HepG2 (cell line): ENCODE results near the gene BEAN1. TPM values are rescaled to one million over a fixed set of nuclear protein-coding genes. Genes with fewer than 3 reads are reported as not detected.

Experiments
- ATAC-seq: fragments of 200-7000 bp; cut with Tn5 transposase; 3 replicates; pipeline ENCODE4 v1.9.1; 2020; ENCODE audit warnings: mild to moderate bottlenecking, moderate library complexity
- BruUV-seq: library from RNA; stranded (reverse); fragments of 400-500 nt; replicated peaks from 2 replicates; lab custom pipeline; 2021; lab: Mats Ljungman, UMichigan
- CTCF ChIA-PET: fragments of 300-600 bp; formaldehyde crosslinking; extraction: SDS; loops from one replicate; lab custom pipeline; 2021; ENCODE audit warnings: low total read pairs, inconsistent platforms, low intra/inter-chr PET ratio; lab: Yijun Ruan, JAX
- POLR2A ChIA-PET: fragments of 350-600 bp; sonication (Branson Sonifier 250); formaldehyde crosslinking; loops from one replicate; lab custom pipeline; 2020; ENCODE audit warnings: antibody characterized with exemption, inconsistent platforms; lab: Yijun Ruan, JAX
- DNase-seq: peaks from one replicate; pipeline ENCODE4 v3.0.0-alpha.2; 2015; ENCODE audit warnings: low spot score
- FAIRE-seq: peaks from 3 replicates; lab custom pipeline; 2011; peaks lifted over from hg19 to GRCh38; lab: Jason Lieb, UNC
- H2AFZ ChIP-seq: one replicate; pipeline ENCODE4 v1.6.1; 2011; ENCODE audit warnings: low read length, inconsistent platforms
- H3K27ac ChIP-seq: fragments of 300-600 bp; 3 replicates; pipeline ENCODE4 v1.8.0; 2011; ENCODE audit warnings: mixed run types, mild to moderate bottlenecking, mixed read lengths, low read length, inconsistent platforms; ENCODE audit not compliant: insufficient read depth; ENCODE audit errors: extremely low read length
- H3K27me3 ChIP-seq, 2 experiments: fragments of 200-600 bp in 1 of 2; 2 replicates in 1 of 2; 3 replicates in 1 of 2; pipeline versions ENCODE4 v1.6.0 to v1.8.0; 2011; ENCODE audit warnings: low read length in 2 of 2, mild to moderate bottlenecking in 2 of 2, moderate library complexity in 2 of 2, inconsistent platforms in 1 of 2; ENCODE audit not compliant: insufficient read depth in 2 of 2, control insufficient read depth in 1 of 2
- H3K36me3 ChIP-seq, 2 experiments: fragments of 200-600 bp in 1 of 2; replicated peaks in 1 of 2; 2 replicates in 1 of 2; 3 replicates in 1 of 2; pipeline versions ENCODE4 v1.5.1 to v1.8.0; 2011; ENCODE audit warnings: low read length in 2 of 2, inconsistent platforms in 1 of 2; ENCODE audit not compliant: insufficient read depth in 2 of 2, control insufficient read depth in 1 of 2
- H3K4me1 ChIP-seq: 2 replicates; pipeline ENCODE4 v1.5.1; 2012; ENCODE audit warnings: low read length, inconsistent platforms; ENCODE audit not compliant: insufficient read depth
- H3K4me2 ChIP-seq: 2 replicates; pipeline ENCODE4 v1.6.0; 2011; ENCODE audit warnings: low read depth, low read length, inconsistent platforms
- H3K4me3 ChIP-seq, 3 experiments: fragments of 200-600 bp in 1 of 3; sonication (generic), shearing (Covaris generic) in 1 of 3; replicated peaks in 1 of 3; 2 replicates each; pipeline ENCODE4 v1.5.1; 2011 to 2016; ENCODE audit warnings: low read length in 3 of 3, inconsistent platforms in 2 of 3, low read depth in 2 of 3, mild to moderate bottlenecking in 2 of 3, control low read depth in 1 of 3, mixed read lengths in 1 of 3; ENCODE audit not compliant: insufficient read depth in 1 of 3
- H3K79me2 ChIP-seq: one replicate; pipeline ENCODE4 v1.6.1; 2011; ENCODE audit warnings: low read length, inconsistent platforms; ENCODE audit not compliant: insufficient read depth
- H3K9ac ChIP-seq: 2 replicates; pipeline ENCODE4 v1.6.0; 2011; ENCODE audit warnings: mild to moderate bottlenecking, low read depth, low read length, inconsistent platforms; ENCODE audit not compliant: insufficient read depth
- H3K9me3 ChIP-seq: 2 replicates; pipeline ENCODE4 v1.5.1; 2012; ENCODE audit warnings: mild to moderate bottlenecking, low read length
- H4K20me1 ChIP-seq: 2 replicates; pipeline ENCODE4 v1.6.0; 2011; ENCODE audit warnings: inconsistent platforms, mild to moderate bottlenecking, low read length, moderate library complexity; ENCODE audit not compliant: insufficient read depth
- ASH2L ChIP-seq: fragments of 300-600, 200-600 bp; sonication (generic); IDR thresholded peaks from 2 replicates; pipeline ENCODE4 v1.7.0; 2017; ENCODE audit warnings: low read depth, mild to moderate bottlenecking, moderate library complexity, mixed read lengths, low read length; ENCODE audit not compliant: insufficient read length
- CCDC6 ChIP-seq: sonication (generic); formaldehyde crosslinking; IDR thresholded peaks from 2 replicates; pipeline ENCODE4 v1.8.1; 2022; ENCODE audit warnings: mild to moderate bottlenecking, missing genetic modification reagents, moderate library complexity
- EP300 ChIP-seq, 3 experiments: sonication (generic) in 1 of 3; formaldehyde crosslinking in 1 of 3; IDR thresholded peaks; 2 replicates each; pipeline versions ENCODE4 v1.5.1 to v1.6.1; 2011 to 2020; ENCODE audit warnings: low read depth in 2 of 3, low read length in 2 of 3, borderline replicate concordance in 1 of 3, improper control_type of control experiment in 1 of 3, mild to moderate bottlenecking in 1 of 3, missing genetic modification reagents in 1 of 3, moderate library complexity in 1 of 3
- HMG20B ChIP-seq: conservative IDR thresholded peaks from 2 replicates; pipeline ENCODE4 v1.6.1; 2016; ENCODE audit warnings: missing genetic modification reagents, missing compliant biosample characterization
- THAP11 ChIP-seq: IDR thresholded peaks from 2 replicates; pipeline ENCODE4 v1.6.1; 2016; ENCODE audit warnings: missing biosample characterization, missing genetic modification reagents
- ZFP41 ChIP-seq: sonication (generic); formaldehyde crosslinking; IDR thresholded peaks from 2 replicates; pipeline ENCODE4 v1.4.0; 2020; ENCODE audit warnings: mild to moderate bottlenecking, missing genetic modification reagents, borderline replicate concordance
- WGBS: methylation state at CpG from one replicate; pipeline ENCODE4 v1.1.6; 2017; ENCODE audit warnings: low lambda C conversion rate; 5-methylcytosine and 5-hydroxymethylcytosine counted together
- in situ Hi-C: cut with HindIII; loops from 2 replicates; pipeline ENCODE4 v1.10.0; 2017; ENCODE audit warnings: low pct_unique_long_range_greater_than_20kb; ENCODE audit not compliant: extremely low pct_ligation_motif_present
- intact Hi-C: fragments of 100-400 bp; cut with micrococcal nuclease; formaldehyde crosslinking; loops from one replicate; pipeline ENCODE4 v1.10.0; 2022; ENCODE audit not compliant: unreplicated experiment
- polyA plus RNA-seq, 8 experiments: library from polyadenylated mRNA; depleted of rRNA in 3 of 8; stranded (reverse) in 7 of 8; unstranded in 1 of 8; fragments of >200 nt; fragmentation: Illumina TruSeq in 4 of 8; extraction: Trizol in 4 of 8; gene quantifications; 2 replicates each; pipeline versions ENCODE4 v1.2.1 to v1.2.3, GENCODE V29; 2011 to 2016; ENCODE audit warnings: low read depth in 4 of 8, missing spikeins in 1 of 8, mixed read lengths in 1 of 8; ENCODE audit not compliant: insufficient read depth in 1 of 8
- total RNA-seq, 5 experiments: library from RNA; depleted of rRNA; stranded (reverse); fragments of >200 nt; fragmentation: Illumina TruSeq; extraction: Trizol; gene quantifications; 2 replicates each; pipeline ENCODE4 v1.2.3, GENCODE V29; 2016; ENCODE audit warnings: low read depth in 1 of 5
- TF ChIP-seq, protein P1 (sequence below): sonication (generic); formaldehyde crosslinking; IDR thresholded peaks from 2 replicates; pipeline ENCODE4 v1.5.0; 2020; ENCODE audit warnings: mild to moderate bottlenecking, missing genetic modification reagents, moderate library complexity
- TF ChIP-seq, protein P2 (sequence below): sonication (generic); formaldehyde crosslinking; IDR thresholded peaks from 2 replicates; pipeline ENCODE4 v1.5.0; 2020; ENCODE audit warnings: missing genetic modification reagents
- TF ChIP-seq, protein P3 (sequence below): sonication (generic); formaldehyde crosslinking; IDR thresholded peaks from 2 replicates; pipeline ENCODE4 v1.8.1; 2023; ENCODE audit warnings: mild to moderate bottlenecking, moderate library complexity, missing genetic modification reagents
- TF ChIP-seq, protein P4 (sequence below): IDR thresholded peaks from 2 replicates; pipeline ENCODE4 v1.6.1; 2016; ENCODE audit warnings: mild to moderate bottlenecking

BEAN1 gene
- total and polyA plus RNA-seq, 2 of the 13 experiments (the other 11 are each of a cell fraction or from before 2014, with no cell fraction given), result 0.53 to 1.4 TPM

DNA sequence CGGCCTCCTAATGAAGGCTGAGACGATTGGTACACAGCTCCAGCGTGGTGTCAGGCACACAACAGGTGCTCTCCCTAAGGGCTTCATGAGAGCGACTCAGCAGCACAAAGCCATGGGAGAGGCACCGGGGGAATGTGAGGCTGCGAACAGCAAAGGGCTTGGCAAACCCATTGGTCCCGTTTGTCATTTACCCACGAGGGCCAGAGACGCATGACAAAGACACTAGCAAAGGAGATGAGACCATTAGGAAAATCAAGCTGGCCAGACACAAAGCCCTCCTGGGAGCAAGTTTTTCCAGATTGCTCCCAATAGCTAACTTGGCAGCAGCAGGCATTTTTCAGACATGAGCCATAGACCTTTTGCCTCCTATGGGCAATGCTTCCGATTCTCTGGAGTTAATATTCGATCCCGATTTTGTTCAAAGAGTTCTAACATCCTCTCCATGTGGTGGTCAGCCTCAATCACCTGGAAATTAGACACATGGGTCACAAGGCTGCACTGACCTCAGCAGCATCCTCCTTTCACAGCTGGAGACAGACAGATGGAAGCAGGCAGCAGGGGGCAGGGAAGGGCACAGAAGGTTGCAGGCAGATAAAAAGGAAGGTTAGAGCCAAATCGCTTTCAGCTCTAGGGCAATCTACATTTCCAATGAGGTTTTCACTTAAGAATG, 84.6 kb downstream of the BEAN1 start (continued):
- TF ChIP-seq, protein P1, sequence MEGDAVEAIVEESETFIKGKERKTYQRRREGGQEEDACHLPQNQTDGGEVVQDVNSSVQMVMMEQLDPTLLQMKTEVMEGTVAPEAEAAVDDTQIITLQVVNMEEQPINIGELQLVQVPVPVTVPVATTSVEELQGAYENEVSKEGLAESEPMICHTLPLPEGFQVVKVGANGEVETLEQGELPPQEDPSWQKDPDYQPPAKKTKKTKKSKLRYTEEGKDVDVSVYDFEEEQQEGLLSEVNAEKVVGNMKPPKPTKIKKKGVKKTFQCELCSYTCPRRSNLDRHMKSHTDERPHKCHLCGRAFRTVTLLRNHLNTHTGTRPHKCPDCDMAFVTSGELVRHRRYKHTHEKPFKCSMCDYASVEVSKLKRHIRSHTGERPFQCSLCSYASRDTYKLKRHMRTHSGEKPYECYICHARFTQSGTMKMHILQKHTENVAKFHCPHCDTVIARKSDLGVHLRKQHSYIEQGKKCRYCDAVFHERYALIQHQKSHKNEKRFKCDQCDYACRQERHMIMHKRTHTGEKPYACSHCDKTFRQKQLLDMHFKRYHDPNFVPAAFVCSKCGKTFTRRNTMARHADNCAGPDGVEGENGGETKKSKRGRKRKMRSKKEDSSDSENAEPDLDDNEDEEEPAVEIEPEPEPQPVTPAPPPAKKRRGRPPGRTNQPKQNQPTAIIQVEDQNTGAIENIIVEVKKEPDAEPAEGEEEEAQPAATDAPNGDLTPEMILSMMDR (CRISPR knock-in tag), result peak; percentile 38; the same call in 1 of the 2 replicates
- TF ChIP-seq, all 625 proteins: peak for 5

DNA sequence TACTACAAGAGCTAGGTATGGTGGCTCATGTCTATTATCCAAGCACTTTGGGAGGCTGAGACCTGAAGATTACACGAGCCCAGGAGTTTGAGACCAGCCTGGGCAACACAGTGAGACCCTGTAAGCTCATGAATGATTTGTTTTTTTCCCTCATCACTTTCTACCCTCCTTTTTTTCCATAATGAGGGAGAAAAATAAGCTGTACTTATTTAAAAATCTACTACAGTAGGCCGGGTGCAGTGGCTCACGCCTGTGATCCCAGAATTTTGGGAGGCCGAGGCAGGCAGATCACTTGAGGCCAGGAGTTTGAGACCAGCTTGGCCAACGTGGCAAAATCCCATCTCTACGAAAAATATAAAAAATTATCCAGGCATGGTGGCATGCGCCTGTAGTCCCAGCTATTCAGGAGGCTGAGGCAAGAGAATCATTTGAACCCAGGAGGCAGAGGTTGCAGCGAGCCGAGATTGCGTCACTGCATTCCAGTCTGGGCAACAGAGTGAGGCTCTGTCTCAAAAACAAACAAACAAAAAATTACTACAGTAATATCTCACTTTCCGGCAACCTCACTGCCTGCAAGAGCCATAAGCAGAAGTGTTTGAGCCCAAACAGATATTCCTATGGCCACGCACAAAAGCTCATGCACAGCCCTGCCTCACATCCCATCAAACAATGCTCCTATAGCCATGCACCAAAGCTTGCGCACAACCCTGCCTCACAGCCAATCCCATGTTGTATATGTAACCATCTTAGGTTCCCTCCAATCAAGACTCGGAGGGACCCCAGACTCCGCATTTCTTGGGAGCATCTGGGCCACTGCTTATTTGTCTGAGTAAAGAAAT, 85.4 kb downstream of the BEAN1 start:
- ChIA-PET POLR2A (interaction anchor here (1.2 to 2.2 kb wide), 4 partner anchors 10 to 79 kb away, joined by 3 to 10 read pairs (median 6); partner anchors contain the start of genes CKLF and TK2), CTCF (no interaction called here)
- FAIRE-seq, result no peak
- Histone ChIP-seq H3K9me3 (no peaks in the 10 kb centered on the region), H3K4me1 (peaks cover 54% of the 10 kb centered on the region), H3K79me2 (no peaks in the 10 kb centered on the region), H3K36me3 (peaks cover 3 to 5% of the 10 kb centered on the region in 2 experiments; a peak in 4 of 5 replicates), H2AFZ (no peak overlapping the region), H3K4me3 (peak overlapping the region in 1 of 3 experiments; percentile 15; a peak in 1 of 6 replicates), H4K20me1 (no peaks in the 10 kb centered on the region), H3K4me2 (peak overlapping the region; percentile 46), H3K9ac (peak overlapping the region; percentile 48), H3K27me3 (no peaks in the 10 kb centered on the region), H3K27ac (peak overlapping the region; percentile 71)
- peak; percentile 70 for DNase-seq
- 65% methylated on average over 15 of the region's 15 CpGs for WGBS
- ATAC-seq, result peak; percentile 1; the same call in 1 of the 3 replicates
- intact Hi-C loops, result no loop called here
- no TSS peak for BruUV-seq
- in situ Hi-C loops, result no loop called here
- peak; percentile 54; the same call in 1 of the 2 replicates for TF ChIP-seq THAP11 (CRISPR knock-in tag)
- TF ChIP-seq CCDC6 (CRISPR knock-in tag), result 0 out of 2 replicates have a peak, but pooled peaks have one; percentile 56
- TF ChIP-seq ASH2L, result peak; percentile 61
- no peak for TF ChIP-seq HMG20B (CRISPR knock-in tag)
- TF ChIP-seq, protein P2, sequence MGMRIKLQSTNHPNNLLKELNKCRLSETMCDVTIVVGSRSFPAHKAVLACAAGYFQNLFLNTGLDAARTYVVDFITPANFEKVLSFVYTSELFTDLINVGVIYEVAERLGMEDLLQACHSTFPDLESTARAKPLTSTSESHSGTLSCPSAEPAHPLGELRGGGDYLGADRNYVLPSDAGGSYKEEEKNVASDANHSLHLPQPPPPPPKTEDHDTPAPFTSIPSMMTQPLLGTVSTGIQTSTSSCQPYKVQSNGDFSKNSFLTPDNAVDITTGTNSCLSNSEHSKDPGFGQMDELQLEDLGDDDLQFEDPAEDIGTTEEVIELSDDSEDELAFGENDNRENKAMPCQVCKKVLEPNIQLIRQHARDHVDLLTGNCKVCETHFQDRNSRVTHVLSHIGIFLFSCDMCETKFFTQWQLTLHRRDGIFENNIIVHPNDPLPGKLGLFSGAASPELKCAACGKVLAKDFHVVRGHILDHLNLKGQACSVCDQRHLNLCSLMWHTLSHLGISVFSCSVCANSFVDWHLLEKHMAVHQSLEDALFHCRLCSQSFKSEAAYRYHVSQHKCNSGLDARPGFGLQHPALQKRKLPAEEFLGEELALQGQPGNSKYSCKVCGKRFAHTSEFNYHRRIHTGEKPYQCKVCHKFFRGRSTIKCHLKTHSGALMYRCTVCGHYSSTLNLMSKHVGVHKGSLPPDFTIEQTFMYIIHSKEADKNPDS (CRISPR knock-in tag), result peak; percentile 99
- TF ChIP-seq ZFP41 (CRISPR knock-in tag), result 0 out of 2 replicates have a peak, but pooled peaks have one; percentile 46
- TF ChIP-seq, protein P3, sequence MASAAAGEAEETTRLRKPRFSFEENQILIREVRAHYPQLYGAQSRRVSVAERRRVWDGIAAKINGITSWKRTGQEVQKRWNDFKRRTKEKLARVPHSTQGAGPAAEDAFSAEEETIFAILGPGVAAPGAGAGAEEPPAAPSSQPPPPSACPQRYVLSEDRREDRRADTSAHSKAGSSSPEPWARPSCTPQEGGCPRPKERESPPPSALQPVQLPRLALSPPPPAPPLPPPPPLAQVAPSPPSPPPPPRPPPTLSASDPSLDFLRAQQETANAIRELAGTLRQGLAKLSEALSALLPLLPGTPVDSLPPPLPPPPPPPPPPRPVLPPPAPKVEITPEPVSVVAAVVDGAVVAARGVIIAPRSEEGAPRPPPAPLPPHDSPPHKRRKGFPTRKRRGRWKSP (CRISPR knock-in tag), result peak; percentile 71; the same call in 1 of the 2 replicates
- 0 out of 4 replicates have a peak, but pooled peaks of 1 of the 2 experiments have one; percentile 15 for TF ChIP-seq EP300 (IDR thresholded peaks at IDR 0.05; ENCODE audit: low read depth in 2 of 2, low read length in 2 of 2)
- TF ChIP-seq EP300 (CRISPR knock-in tag; IDR thresholded peaks at IDR 0.05; ENCODE audit: borderline replicate concordance), result no peak; the same call in 1 of the 2 replicates
- TF ChIP-seq, protein P4, sequence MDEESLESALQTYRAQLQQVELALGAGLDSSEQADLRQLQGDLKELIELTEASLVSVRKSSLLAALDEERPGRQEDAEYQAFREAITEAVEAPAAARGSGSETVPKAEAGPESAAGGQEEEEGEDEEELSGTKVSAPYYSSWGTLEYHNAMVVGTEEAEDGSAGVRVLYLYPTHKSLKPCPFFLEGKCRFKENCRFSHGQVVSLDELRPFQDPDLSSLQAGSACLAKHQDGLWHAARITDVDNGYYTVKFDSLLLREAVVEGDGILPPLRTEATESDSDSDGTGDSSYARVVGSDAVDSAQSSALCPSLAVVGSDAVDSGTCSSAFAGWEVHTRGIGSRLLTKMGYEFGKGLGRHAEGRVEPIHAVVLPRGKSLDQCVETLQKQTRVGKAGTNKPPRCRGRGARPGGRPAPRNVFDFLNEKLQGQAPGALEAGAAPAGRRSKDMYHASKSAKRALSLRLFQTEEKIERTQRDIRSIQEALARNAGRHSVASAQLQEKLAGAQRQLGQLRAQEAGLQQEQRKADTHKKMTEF (CRISPR knock-in tag), result peak; percentile 68; the same call in 1 of the 2 replicates
